K562 (cell line): ENCODE results near the gene PPT2. TPM values are rescaled to one million over a fixed set of nuclear protein-coding genes. Genes with fewer than 3 reads are reported as not detected.

Source experiments
- FOXM1 ChIP-seq, 2 experiments: fragments of 450-650 bp in 1 of 2; sonication (generic) in 1 of 2; formaldehyde crosslinking in 1 of 2; IDR thresholded peaks; 2 replicates each; pipeline versions ENCODE4 v1.6.1 to v1.9.0; 2017 to 2022; ENCODE audit warnings: low read depth in 2 of 2, mild to moderate bottlenecking in 2 of 2, missing genetic modification reagents in 1 of 2, moderate library complexity in 1 of 2
- HNRNPH1 ChIP-seq: fragments of 200-400 bp; formaldehyde crosslinking; optimal IDR thresholded peaks from 2 replicates; pipeline ENCODE3; 2017; ENCODE audit warnings: low read depth, mild to moderate bottlenecking, low read length, moderate library complexity
- MLLT1 ChIP-seq, 2 experiments: fragments of 450-650 bp; IDR thresholded peaks; 2 replicates each; pipeline ENCODE4 v1.6.1; 2016
- MYBL2 ChIP-seq, 2 experiments: fragments of 450-650 bp in 1 of 2; sonication (generic) in 1 of 2; formaldehyde crosslinking in 1 of 2; IDR thresholded peaks; 2 replicates each; pipeline versions ENCODE4 v1.6.1 to v1.8.1; 2017 to 2022; ENCODE audit warnings: borderline replicate concordance in 1 of 2, inconsistent platforms in 1 of 2, low read depth in 1 of 2, mild to moderate bottlenecking in 1 of 2, missing genetic modification reagents in 1 of 2, moderate library complexity in 1 of 2
- MYNN ChIP-seq, 2 experiments: sonication (generic); formaldehyde crosslinking in 1 of 2; IDR thresholded peaks; 2 replicates each; pipeline versions ENCODE4 v1.5.0 to v1.6.1; 2016 to 2020; ENCODE audit warnings: antibody characterized with exemption in 1 of 2, missing genetic modification reagents in 1 of 2
- PTRF ChIP-seq: fragments of 450-650 bp; IDR thresholded peaks from 2 replicates; pipeline ENCODE4 v1.6.1; 2016; ENCODE audit warnings: mild to moderate bottlenecking, missing genetic modification characterization, missing compliant biosample characterization
- PYGO2 ChIP-seq: fragments of 450-650 bp; IDR thresholded peaks from 2 replicates; pipeline ENCODE4 v1.6.1; 2016; ENCODE audit warnings: mild to moderate bottlenecking, missing genetic modification characterization, moderate library complexity, missing compliant biosample characterization
- RAD51 ChIP-seq: fragments of 450-650 bp; IDR thresholded peaks from 2 replicates; pipeline ENCODE4 v1.7.1; 2016; ENCODE audit warnings: low read depth, mild to moderate bottlenecking, borderline replicate concordance
- TBL1XR1 ChIP-seq, 2 experiments: IDR thresholded peaks; 2 replicates each; pipeline ENCODE4 v1.6.1; 2012; ENCODE audit warnings: improper control_type of control experiment in 2 of 2, low read length in 2 of 2, mild to moderate bottlenecking in 1 of 2
- WHSC1 ChIP-seq: IDR thresholded peaks from one replicate; pipeline ENCODE4 v1.6.1; 2012; ENCODE audit warnings: low read length, control low read depth, inconsistent platforms
- ZNF280A ChIP-seq: fragments of 450-650 bp; IDR thresholded peaks from 2 replicates; pipeline ENCODE4 v1.6.1; 2018; ENCODE audit warnings: mild to moderate bottlenecking, low read depth; ENCODE audit not compliant: partially characterized antibody
- ZNF354B ChIP-seq: fragments of 250-450 bp; sonication (Bioruptor Pico); IDR thresholded peaks from 2 replicates; pipeline ENCODE4 v1.4.0; 2020
- ZNF407 ChIP-seq: fragments of 450-650 bp; IDR thresholded peaks from 2 replicates; pipeline ENCODE4 v1.6.1; 2016; ENCODE audit warnings: low read depth
- polyA plus RNA-seq, 8 experiments: library from polyadenylated mRNA; depleted of rRNA in 4 of 8; stranded (reverse) in 5 of 8; unstranded in 3 of 8; fragments of >200 nt; fragmentation: Nextera tagmentation in 2 of 8; fragmentation: Illumina TruSeq in 1 of 8; extraction: Ambion mirVana in 2 of 8; extraction: Trizol in 1 of 8; gene quantifications; 2 replicates each; pipeline versions ENCODE4 v1.2.1 to v1.2.3, GENCODE V29; 2011 to 2014; ENCODE audit warnings: inconsistent platforms in 1 of 8, missing spikeins in 1 of 8
- total RNA-seq, 7 experiments: library from RNA; depleted of rRNA in 6 of 7; stranded (reverse); fragments of >200 nt in 6 of 7; fragmentation: Illumina TruSeq in 2 of 7; extraction: Trizol in 2 of 7; gene quantifications; 2 replicates each; pipeline versions ENCODE4 v1.2.1 to v1.2.3, GENCODE V29; 2011 to 2021; ENCODE audit warnings: low replicate concordance in 1 of 7

Gene PPT2
- total and polyA plus RNA-seq, 9 of the 15 experiments (the other 6 are each of a cell fraction or from before 2014, with no cell fraction given) = 27.4 to 98.8 (median 69.9) TPM

GRCh38 chr6:32127717-32128592 lies 26.0 kb upstream of the PPT2 start, which contains the start of gene ATF6B (continued):
- TF ChIP-seq RAD51 = peak; percentile 93
- peak; percentile 65 for TF ChIP-seq MYBL2 (IDR thresholded peaks at IDR 0.05; ENCODE audit: low read depth)
- no peak for TF ChIP-seq MYBL2 (CRISPR knock-in tag; IDR thresholded peaks at IDR 0.05; ENCODE audit: borderline replicate concordance)
- no peak for TF ChIP-seq TBL1XR1 (IDR thresholded peaks at IDR 0.05; ENCODE audit: low read length in 2 of 2)
- no peak for TF ChIP-seq HNRNPH1
- no peak for TF ChIP-seq ZNF354B
- no peak for TF ChIP-seq PYGO2 (tag)
- TF ChIP-seq PTRF (tag) = no peak
- no peak for TF ChIP-seq ZNF407
- TF ChIP-seq MYNN (IDR thresholded peaks at IDR 0.05) = no peak
- no peak for TF ChIP-seq MYNN (CRISPR knock-in tag; IDR thresholded peaks at IDR 0.05)
- peak; percentile 78 for TF ChIP-seq FOXM1 (IDR thresholded peaks at IDR 0.05; ENCODE audit: low read depth)
- TF ChIP-seq FOXM1 (CRISPR knock-in tag; IDR thresholded peaks at IDR 0.05; ENCODE audit: low read depth) = no peak
- TF ChIP-seq WHSC1 = no peak
- TF ChIP-seq MLLT1 (IDR thresholded peaks at IDR 0.05) = 0 out of 4 replicates have a peak, but pooled peaks have one; percentile 55 to 56
- TF ChIP-seq ZNF280A = no peak
